AG10803 (cell line): ENCODE data around the gene RPN2.

ENCODE experiments used
- DNase-seq: peaks from one replicate; pipeline ENCODE4 v3.0.0; 2010; ENCODE audit warnings: low read depth
- H3K4me3 ChIP-seq: 2 replicates; pipeline ENCODE4 v1.5.1; 2011; ENCODE audit warnings: mild to moderate bottlenecking, low read length, control low read depth
- TF ChIP-seq, protein P1 (sequence below): conservative IDR thresholded peaks from 2 replicates; pipeline ENCODE4 v1.5.1; 2011; ENCODE audit warnings: mild to moderate bottlenecking, low read length, control low read depth, inconsistent platforms

The RPN2 gene

DNA sequence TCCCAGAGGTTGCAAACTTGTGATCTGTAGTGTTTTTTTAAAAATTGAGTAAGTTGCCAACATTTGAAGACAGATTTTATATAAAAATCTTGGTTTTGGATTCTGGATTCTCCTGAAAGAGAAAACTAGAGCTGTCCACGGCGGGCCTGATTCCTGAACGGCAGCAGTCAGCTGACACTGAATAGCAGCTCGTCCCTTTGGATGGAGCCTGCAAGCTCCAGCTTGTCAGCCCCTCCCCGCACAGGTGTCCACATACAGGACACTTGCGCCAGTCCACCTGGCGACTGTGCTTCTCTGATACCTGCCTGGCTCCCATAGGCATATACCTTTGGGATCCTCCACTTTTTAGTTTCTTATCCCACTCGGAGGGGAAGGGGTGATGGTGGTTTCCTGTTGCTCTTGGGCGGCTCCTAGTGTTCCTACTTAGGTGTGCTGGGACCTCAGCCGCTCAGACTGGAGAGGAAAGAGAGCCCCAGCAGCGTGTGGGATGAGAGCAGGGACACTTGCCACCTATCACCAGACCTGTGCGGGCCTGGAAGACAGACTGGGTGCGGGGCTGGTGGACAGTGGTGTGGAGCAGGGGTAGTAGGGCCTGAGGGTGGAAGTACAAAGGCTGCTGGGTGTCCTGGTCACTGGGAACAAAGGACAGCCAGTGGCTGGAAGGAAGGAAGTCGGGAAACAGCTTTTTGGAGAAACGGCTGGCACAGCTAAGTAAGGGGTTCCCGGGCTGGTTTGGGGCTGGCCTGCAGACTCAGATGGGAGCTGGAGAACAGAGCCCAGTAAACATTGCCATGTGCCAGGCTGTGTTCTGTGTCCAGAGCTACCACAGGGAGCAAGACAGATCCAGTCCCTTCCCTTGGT is 64.2 kb downstream of the RPN2 start:
- no peak for DNase-seq
- TF ChIP-seq, protein P1, sequence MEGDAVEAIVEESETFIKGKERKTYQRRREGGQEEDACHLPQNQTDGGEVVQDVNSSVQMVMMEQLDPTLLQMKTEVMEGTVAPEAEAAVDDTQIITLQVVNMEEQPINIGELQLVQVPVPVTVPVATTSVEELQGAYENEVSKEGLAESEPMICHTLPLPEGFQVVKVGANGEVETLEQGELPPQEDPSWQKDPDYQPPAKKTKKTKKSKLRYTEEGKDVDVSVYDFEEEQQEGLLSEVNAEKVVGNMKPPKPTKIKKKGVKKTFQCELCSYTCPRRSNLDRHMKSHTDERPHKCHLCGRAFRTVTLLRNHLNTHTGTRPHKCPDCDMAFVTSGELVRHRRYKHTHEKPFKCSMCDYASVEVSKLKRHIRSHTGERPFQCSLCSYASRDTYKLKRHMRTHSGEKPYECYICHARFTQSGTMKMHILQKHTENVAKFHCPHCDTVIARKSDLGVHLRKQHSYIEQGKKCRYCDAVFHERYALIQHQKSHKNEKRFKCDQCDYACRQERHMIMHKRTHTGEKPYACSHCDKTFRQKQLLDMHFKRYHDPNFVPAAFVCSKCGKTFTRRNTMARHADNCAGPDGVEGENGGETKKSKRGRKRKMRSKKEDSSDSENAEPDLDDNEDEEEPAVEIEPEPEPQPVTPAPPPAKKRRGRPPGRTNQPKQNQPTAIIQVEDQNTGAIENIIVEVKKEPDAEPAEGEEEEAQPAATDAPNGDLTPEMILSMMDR: no peak
- H3K4me3 ChIP-seq: no peak overlapping the region

DNA sequence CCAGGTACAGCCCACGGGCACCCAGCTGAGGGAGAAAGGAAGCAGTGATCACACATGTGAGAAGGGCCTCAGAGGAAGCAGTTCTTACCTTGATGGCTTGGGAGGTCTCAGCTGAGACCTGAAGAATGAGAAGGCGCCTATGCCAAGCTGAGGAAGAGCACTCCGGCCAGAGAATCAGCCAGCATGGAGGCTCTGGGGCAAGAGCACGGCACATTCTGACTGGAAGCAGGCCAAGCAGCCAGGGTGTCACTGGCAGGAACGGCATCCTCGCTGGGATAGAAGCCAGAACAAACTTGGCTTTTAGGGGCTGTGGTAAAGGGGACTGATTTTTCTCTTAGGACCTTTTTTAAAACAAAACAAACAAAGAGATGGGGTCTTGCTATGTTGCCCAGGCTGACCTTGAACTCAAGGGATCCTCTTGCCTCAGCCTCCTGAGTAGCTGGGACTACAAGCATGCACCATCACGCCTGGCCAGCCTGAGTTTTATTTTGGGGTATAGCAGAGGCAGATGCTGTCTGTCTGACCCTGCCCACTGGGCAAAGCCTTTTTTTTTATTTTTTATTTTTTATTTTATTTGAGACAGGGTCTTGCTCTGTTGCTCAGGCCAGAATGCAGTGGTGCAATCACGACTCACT is 64.9 kb downstream of the RPN2 start:
- no peak overlapping the region for H3K4me3 ChIP-seq
- peak; percentile 19 for DNase-seq
- TF ChIP-seq, protein P1: no peak

DNA sequence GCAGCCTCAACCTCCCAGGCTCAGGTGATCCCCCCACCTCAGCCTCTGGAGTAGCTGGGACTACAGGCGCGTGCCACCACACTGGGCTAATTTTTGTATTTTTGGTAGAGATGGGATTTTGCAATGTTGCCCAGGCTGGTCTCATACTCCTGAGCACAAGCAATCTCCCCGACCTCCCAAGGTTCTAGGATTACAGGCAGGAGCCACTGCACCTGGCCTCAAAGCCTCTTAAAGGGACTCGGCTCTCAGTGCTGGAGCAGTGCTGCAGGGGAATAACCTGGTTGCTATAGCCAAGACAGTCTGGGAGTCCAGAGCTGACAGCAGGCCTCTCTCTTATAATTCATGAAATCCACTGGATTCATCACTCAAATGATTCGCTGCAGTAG is 65.4 kb downstream of the RPN2 start:
- H3K4me3 ChIP-seq: no peak overlapping the region
- TF ChIP-seq, protein P1: no peak
- no peak for DNase-seq

DNA sequence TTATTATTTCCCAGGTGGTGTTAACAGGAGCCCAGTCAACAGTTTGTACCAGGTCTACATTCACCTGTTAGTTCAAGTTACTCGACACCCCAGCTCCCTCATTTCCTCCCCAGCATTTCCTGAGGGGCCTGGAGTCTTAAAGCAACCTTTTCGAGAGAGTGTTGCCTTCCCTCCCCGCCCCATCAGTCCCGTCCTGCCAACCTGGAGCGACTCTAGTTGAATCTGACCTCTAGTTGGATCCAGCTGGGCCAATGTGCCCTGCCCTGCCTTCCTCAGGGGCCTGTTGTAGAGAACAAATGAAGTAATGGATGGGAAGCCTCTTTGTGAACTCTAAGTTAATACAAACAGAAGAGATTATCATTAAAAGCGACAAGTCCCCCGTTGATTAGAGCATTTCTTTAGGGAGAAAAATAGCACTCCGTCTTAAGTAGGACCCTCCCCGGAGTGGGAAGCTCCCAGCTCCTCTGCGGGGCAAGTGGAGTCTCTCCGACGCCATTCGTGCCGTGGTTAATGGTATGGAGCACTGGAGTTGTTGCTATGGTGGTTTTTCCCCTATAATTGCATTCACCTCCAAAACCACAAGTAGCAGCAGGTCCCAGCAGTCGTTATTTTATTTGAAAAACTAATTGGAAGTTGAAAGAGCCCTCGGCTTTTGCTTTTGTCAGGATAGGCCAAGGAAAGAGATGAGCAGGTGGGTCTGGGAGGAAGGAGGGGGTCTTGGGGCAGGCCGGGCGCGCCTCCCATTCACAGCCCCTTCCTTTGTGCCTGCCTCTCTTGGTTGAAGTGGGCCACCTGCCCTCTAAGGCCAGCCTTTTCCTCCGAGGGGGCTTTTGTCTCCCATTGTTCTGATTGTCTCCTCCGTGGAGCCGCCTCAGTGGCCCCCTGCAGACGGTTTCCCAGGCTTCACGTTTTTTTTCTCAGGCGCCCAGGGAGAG is 66.4 kb downstream of the RPN2 start:
- DNase-seq: no peak
- no peak overlapping the region for H3K4me3 ChIP-seq
- TF ChIP-seq, protein P1: no peak

DNA sequence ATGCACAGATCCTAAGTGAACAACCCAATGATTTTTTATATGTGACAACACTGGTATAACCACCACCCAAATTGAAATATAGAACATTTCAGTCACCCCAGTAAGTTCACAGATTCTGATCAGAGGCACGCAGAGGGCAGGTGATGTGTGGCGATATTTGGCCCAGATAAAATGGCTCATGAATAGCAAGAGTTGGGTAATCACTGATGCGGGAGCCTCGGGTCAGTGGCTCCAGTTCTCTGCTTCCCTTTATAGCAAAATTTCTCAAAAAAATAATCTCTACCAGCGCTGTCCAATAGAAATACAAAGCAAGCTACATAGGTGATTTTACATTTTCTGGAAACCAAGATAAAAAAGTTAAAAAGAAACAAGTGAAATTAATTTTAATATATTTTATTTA is 67.6 kb downstream of the RPN2 start:
- TF ChIP-seq, protein P1: no peak
- DNase-seq: no peak
- H3K4me3 ChIP-seq: no peak overlapping the region

DNA sequence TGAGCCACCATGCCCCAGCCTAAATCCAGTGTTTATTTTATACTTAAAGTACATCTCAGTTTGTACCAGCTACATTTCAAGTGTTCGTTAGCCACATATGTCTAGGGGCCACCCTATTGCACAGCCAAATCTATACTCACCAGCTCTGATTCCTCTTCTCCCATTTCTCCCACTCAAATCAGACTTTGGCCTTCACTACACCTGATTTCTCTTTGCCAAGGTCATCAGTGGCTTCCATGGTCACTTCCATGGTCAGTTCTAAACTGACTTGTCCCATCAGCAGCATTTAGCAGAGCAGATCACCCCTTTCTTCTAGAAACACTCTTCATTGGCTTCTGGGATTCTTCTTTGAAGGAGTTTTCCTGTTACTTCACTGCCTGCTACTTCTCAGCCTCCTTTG is 68.4 kb downstream of the RPN2 start:
- no peak overlapping the region for H3K4me3 ChIP-seq
- TF ChIP-seq, protein P1: no peak
- no peak for DNase-seq
